HG03045 (cell line): ENCODE data around the gene PATE1.
"Not testable (repeated sequence)": the region's sequence is repeated elsewhere in the genome, so short reads cannot be mapped to it uniquely, and the experiment has no call there.

Experiments
- ATAC-seq: cut with Tn5 transposase; IDR thresholded peaks from one replicate; pipeline ENCODE4 v1.9.1; 2021; ENCODE audit warnings: mild to moderate bottlenecking, moderate library complexity; ENCODE audit not compliant: unreplicated experiment

Gene PATE1, protein sequence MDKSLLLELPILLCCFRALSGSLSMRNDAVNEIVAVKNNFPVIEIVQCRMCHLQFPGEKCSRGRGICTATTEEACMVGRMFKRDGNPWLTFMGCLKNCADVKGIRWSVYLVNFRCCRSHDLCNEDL

DNA sequence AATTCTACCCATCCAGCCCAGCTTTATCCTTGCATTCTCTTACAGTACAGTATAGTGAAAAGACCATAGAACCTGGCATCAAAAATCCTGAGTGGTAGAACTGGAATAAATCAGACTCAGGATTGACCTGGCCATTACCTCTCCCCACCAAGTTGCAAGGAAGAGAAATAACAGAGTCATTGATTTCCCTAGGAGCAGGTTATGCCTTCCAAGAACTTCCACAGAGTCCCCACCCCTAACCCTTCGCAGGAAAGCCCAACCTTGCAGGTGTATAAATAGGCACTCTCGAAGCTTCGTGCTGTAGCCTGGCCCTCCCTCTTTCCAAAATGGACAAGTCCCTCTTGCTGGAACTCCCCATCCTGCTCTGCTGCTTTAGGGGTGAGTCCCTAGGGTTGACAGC, at the start of gene PATE1:
PATE1 (plus strand) TSS at position 301 of the 400 bp plus-strand sequence; CDS start at position 327, 26 bp downstream.
- ATAC-seq, result no peak

DNA sequence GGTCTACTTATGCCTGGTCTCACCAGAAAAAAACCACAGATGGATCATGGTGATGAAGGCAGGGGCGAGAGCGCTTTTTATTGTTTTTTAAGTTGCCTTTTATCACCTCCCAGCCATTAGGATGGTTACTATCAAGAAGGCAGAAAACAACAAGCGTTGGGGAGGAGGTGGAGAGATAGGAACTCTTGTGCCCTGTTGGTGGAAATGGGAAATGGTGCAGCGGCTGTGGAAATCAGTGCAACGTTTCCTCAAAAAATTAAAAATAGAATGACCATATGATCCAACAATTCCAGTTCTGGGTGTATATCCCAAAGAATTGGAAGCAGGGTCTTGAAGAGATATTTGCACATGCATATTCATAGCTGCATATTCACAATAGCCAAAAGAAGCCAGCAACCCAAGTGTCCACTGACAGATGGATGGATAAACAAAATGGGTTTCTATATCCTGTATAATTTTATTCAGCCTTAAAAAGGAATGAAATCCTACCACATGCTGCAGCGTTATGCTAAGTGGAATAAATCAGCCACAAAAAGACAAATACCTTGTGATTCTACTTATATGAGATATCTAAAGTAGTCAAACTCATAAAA, 45.0 kb upstream of the PATE1 start:
- no peak for ATAC-seq

DNA sequence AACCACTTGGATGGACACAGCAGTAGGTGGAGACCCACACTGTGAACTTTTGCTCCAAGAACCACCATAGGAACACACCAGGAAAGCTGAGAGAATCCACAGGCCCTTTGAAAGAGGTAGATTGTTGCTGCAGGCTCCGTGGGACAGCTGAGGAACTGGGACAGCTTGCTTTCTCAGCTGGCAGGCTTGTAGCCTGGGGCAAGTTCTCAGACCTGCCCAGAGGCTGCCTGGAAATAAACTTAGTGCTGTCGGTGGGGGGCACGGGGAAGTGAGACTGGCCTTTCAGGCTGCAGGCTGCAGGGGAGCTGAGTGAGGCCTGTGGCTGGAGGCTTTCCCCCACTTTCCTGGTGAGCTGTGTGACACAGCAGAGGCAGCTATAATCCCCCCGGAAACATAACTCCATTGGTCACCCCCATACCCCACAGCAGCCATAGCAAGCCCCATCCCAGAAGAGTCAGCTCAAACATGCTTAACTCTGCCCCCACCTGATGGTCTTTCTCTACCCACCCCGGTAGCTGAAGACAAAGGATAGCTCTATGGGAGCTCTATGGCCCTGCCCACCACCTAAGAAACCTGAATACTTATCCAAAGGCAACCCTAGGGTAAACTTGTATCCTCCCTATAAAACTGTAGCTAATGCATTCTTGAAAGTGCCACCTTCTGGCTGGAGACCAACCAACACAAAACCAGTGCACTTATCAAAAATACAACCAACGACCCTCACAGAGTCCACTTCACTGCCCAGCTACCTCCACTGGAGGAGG, 44.0 kb upstream of the PATE1 start:
- no peak for ATAC-seq

DNA sequence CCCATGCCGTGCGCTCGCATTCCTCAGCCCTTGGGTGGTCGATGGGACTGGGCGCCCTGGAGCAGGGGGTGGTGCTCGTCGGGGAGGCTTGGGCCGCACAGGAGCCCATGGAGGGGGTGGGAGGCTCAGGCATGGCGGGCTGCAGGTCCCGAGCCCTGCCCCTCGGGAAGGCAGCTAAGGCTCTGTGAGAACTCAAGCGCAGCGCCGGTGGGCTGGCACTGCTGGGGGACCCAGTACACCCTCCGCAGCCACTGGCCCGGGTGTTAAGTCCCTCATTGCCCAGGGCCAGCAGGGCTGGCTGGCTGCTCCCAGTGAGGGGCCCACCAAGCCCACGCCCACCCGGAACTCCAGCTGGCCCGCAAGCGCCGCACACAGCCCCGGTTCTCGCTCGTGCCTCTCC, 41.4 kb upstream of the PATE1 start:
- ATAC-seq, result not testable (repeated sequence)

DNA sequence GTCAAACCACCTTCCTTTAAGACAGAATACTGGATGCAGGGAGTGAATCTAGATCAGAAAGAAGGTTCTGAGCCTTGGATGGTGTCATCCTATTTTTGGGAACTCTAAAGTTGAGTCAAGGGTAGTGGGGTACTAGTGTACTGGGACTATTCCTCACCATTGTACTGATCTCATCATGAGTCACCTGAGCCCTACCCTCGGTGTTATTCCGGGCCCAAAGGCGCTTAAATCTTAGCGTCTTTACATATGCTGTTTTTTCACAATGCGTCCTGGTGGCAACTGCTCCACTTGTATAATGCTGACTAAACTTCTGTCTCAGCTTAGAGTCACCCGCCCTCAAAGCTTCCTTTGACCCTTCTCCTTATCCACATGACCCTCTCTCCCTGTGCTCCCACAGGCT, 25.3 kb upstream of the PATE1 start:
- no peak for ATAC-seq

DNA sequence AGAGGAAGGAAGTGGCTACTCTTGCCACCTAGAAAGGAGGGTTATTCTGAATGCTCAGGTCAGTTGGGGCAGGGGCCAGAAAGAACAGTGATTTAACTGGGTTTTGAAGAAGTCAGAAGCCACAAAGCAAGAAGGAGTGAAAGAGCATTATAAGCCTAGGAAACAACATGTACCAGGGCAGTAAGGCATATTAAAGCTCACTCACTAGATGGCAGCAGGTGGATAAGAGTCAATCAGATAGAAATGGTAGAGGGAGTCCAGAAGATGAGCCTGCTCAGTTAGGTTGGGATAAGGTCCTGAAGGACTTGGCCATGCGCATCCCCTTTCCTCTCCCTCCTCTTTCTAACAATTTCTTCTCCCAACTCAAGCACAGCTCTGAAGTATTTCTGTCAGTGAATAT, 22.0 kb upstream of the PATE1 start:
- ATAC-seq, result no peak

DNA sequence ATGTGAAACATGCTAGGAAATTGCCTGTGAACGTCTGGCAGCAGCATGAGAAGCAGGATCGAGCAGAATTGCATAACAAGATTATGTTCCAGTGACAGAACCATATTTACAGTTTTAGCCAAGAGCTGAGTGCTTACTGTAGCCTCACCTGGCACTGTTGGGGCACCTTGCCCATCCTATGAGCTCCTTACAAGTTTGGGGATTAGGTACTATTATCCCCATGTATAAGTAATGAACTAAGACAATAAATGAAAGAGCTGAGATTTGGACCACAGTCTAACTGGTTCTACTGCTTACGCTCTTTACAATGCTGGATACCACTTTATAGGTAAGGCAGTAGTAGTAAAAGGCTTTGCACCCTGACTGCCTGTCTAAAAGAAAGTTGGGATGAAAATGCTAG, 17.1 kb upstream of the PATE1 start:
- no peak for ATAC-seq

DNA sequence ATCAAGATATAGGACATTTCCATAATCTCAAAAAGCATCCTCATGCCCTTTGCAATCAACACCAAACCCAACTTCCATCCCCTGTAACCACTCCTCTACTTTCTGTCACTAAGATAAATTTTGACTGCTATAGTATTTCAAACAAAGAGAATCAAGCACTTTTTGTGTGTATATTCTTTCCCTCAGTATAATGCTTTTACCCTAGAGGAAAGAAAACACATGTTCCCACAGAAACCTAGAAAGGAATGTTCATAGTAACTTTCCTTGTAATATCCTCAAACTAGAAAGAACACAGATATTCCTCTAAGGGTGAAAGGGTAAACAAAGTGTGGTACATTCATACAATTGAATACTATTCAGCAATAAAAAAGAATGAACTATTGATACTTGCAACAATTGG, 5.5 kb upstream of the PATE1 start:
- ATAC-seq, result no peak

DNA sequence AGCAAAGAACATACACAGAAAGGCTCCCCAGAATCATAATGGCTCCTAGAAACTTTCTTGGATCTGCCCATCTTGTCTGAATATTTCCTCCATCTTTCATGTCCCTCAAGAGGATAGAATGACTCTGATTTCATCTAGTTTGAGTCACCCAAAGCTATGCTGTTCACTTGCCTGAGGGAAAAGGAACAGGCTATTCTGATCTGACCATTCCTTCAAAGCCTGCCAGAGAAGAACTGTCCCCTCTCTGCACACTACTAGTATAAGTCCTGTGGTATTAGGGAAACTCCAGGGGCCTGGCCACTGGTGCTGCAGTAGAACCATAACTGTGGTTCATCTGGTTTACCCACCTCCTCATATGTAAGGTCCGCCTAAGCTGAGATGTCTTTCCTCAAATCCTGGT, 2.4 kb upstream of the PATE1 start:
- no peak for ATAC-seq

DNA sequence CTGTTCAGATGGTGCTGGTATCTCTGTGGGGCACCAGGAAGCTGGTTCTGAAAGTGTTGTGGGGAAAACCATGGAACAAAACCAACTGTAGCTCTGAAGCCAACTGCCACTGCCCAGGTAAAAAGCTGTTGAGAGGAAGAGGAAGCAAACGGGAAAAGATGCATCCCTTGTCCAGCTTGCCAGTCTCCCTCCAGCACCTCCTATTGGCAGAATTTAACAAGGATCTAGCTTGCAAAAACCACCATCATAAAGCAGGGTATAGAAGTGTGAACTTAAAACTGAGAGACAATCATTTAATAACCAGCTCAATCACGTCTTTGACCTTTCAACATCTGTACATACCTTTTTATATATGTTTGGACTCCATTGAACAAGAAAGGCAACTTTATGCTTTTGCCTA, 4.5 kb downstream of the PATE1 start:
- no peak for ATAC-seq

DNA sequence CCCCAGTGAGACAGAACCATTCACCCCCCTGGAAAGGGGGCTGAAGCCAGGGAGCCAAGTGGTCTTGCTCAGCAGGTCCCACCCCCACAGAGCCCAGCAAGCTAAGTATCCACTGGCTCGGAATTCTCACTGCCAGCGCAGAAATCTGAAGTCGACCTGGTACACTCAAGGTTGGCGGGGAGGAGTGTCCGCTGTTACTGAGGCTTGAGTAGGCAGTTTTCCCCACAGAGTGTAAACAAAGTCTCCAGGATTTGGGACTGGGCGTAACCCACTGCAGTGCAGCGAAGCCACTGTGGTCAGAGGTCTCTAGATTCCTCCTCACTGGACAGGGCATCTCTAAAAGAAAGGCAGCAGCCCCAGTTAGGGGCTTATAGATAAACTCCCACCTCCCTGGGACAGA, 10.0 kb downstream of the PATE1 start:
- no peak for ATAC-seq

DNA sequence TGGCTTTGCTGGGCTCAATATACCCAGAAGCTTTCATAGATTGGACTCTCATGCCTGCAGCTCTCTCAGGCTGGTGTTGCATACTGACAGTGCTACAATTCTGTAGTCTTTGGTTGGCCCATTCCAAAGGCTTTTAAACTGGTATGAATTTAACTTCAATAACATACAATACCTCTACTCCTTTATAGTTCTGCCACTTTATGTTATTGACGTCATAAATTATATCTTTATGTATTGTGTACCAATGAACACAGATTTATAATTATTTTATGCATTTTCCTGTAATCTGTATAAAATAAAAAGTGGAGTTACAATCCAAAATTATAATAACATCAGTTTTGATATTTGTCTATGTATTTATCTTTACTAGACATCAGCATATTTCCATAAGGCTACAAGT, 16.4 kb downstream of the PATE1 start:
- ATAC-seq, result no peak

DNA sequence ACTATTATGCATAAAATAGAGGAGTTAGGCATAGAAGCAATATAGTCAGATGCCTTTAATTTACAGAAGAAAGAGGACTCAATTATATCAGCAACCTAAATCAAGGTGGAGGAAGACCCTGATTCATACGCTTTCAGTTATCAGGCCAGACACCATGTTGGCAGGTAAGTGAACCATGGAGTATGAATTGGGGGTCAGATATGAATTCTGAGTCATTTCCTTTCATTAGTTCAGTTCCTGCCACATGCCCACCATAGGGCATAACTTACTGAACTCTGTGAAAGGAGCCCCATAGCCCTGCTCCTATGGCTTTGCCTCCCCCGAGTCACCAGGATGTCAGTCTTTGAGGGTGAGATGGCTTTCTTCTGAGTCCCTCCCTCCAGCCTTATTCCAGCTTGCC, 17.4 kb downstream of the PATE1 start:
- ATAC-seq, result no peak

DNA sequence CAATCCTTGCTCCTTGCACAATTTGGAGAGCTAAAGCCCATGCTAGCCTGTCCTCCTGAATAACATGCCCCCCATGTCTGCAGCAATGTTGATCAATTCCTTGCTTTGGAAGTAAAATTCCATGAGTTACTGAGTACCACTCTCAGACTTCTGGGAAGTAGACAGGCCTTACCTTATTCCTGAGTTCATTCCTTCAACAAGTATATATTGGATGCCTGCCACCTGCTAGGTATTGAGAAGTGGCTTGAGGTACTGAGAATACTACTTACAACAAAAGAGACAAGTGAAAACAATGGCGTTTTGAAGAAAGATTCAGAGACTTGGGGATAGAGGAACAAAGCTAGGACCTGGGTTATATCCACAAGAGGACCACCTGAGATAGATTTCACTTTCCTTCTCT, 20.2 kb downstream of the PATE1 start:
- ATAC-seq, result no peak

DNA sequence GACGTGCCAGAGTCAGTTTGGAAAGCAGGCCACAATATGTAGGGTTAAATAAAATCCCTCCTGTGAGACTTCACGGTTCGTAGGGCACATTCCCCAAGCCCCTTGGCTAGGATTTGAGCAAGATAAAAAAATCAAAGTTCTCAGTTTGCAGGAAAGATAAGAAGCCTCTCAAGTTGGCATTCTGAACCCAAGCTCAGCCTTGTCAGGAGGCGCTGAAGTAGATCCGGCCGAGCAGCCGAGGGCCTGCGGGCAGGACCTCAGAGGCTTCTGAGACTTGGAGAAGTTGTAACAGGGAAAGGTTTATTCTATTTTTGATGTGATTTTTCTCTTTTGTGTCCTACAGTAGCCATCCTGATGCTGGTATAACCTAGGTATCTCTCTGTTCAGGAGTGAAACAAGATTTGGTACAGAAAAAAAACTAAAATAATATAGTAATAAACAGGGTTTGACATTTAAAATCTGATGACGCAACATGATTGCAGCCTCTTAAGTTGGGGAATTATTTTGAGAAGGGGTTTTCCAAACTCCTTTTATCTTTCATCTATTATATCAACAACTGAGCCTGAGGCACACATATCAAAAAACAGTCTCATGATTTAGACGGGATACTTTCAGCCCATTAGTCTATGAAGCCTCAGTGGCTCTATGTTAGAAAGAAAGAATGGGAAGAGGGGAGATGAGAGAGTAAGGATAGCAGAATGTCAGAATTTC, 22.4 kb downstream of the PATE1 start:
- no peak for ATAC-seq

DNA sequence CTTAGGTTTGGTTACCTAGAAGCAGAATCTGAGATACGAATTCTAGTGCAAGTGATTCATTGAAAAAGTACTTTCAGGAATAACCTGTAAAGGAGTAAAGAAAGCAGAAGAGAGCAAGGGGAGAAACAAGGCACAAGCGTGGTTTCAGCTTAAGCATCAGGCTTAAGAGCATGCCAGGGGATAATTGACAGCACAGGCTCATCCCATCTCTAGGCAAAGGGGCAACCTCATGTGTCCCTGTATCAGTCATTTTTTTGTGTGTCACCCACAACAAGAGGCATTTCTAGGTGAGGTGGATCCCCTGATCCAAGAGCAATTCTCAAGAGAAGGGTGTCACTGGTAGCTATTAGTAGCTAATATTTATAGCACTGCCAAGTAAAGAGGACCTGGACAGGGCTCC, 24.5 kb downstream of the PATE1 start:
- ATAC-seq, result no peak

DNA sequence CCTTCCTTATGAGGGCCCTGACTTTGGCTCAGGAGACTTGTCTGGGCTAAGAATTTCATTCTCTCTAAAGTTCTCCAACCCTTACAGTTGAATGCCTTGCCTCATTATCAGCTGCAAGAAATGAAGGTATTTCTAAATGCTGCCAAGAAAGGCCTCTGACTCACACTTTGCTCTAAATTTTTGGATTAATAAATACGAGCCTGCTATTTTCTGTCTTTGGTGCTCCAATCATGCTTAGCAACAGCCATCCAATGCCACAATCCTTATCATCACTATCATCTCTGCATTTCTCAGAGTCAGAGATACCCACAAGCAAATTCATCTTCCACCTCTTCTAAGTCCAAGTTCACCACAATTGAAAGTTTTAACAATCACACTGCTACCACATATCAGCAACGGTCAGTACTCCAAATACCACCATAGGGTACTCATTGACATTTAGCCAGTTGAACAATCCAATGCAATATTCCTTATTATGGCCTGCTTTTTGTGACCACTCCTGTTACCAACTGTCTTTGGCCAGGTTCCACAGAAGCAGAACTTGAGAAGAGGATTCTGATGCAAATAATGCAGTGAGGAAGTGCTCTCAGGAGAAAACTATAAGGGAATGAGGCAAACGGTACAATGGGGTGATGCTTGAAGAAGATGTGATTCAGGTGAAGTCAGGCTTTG, 26.9 kb downstream of the PATE1 start:
- ATAC-seq, result no peak

DNA sequence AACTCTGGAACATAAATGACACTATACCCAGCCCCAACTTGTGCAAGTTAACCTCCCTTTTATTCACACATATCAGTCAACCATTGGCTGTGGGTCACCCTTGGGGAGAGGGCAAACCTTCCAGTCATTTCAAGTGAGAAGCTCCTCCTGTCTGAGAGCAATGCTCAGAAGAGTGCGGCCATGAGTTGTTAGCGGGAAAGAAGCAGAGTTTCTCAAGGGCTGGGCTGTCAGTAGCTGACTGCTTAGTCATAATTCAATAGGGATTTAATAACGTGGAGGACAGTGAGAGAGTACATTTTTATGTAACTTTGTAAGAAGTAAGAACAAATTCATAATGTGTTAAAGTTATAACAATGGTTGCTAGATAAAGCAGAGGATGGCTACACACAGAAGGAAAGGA, 27.4 kb downstream of the PATE1 start:
- no peak for ATAC-seq

DNA sequence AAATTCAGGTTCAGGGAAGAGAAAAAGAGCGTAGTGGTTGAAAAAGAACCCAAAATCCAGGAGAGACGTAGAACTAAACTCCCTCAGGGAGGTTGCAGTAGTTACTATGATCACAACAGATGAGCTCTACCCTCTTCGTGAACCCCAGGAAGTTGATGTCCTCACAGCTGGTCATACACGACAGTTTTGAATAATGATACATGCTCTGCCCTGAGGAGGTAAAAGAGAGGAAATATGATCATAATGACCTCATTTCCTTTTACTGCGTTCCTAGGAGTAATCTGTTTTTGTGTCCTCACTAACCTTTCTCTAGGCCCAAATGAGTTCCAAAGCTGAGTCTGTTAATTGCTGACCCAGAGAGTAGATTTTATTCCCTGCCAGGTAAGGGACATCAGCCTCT, 31.2 kb downstream of the PATE1 start:
- no peak for ATAC-seq

DNA sequence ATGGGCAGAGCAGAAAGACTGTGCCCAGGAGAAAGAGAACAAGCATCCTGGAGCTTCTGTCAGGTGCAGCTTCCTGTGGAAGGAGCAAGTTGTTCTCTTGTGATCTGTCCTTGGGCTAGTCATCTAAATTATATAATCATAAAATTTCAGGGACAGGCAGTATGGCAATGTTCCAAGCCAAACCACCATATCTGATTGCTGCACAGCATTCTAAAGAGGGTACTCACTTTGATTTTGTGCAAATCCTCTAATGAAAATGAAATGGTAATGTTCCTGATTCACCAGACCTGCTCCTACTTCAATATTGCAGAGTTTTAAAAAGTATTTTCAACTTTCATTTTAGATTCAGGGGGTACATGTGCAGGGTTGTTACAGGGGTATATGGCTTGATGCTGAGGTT, 32.6 kb downstream of the PATE1 start, which contains the start of gene PATE2:
PATE2 (minus strand) TSS at position 101 of the 400 bp plus-strand sequence; CDS start at position 46, 55 bp downstream.
- ATAC-seq, result no peak

DNA sequence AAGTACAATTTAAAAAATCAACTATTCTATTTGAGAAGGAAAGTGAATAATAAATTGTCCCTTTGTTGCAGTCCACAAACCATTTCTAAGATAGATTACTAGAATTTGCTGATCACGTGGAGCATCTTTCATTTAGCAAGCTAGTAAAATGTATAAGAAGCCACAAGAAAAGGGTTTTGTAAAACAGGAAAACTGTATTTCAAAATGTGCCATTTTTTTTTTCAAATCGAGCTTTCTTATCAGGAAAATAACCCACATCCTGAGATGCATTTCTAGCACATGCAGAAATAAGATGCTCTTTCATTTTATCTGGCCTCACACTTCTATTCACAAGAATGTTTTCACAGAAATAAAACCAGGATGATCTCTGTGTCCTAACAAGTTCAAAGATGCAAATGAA, 38.6 kb downstream of the PATE1 start:
- ATAC-seq, result no peak
